ENCODE results near the gene NF1. TPM values are rescaled to one million over a fixed set of nuclear protein-coding genes. Genes with fewer than 3 reads are reported as not detected.
"Not testable (repeated sequence)": the region's sequence is repeated elsewhere in the genome, so short reads cannot be mapped to it uniquely, and the experiment has no call there.

Gene NF1
- polyA plus RNA-seq, 3 donors = 1.2 to 7.4 (median 2.1) TPM

DNA sequence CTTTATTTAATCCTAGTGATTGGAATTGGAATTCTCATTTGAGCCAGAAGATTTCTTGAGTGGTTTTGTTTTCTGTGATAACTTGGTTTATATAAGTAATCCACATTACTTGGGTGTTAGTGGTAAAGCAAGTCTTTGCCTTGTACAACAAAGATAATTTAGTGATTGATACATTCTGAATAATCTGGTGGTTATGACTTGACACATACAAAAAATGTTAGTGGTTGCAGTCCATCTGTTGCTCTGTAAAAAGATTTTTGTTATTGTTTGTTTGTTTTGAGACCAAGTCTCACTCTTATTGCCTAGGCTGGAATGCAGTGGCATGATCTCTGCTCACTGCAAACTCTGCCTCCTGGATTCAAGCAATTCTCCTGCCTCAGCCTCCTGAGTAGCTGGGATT is 189.1 kb downstream of the NF1 start:
- TF ChIP-seq, protein P1, sequence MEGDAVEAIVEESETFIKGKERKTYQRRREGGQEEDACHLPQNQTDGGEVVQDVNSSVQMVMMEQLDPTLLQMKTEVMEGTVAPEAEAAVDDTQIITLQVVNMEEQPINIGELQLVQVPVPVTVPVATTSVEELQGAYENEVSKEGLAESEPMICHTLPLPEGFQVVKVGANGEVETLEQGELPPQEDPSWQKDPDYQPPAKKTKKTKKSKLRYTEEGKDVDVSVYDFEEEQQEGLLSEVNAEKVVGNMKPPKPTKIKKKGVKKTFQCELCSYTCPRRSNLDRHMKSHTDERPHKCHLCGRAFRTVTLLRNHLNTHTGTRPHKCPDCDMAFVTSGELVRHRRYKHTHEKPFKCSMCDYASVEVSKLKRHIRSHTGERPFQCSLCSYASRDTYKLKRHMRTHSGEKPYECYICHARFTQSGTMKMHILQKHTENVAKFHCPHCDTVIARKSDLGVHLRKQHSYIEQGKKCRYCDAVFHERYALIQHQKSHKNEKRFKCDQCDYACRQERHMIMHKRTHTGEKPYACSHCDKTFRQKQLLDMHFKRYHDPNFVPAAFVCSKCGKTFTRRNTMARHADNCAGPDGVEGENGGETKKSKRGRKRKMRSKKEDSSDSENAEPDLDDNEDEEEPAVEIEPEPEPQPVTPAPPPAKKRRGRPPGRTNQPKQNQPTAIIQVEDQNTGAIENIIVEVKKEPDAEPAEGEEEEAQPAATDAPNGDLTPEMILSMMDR (IDR thresholded peaks at IDR 0.05) = no peak
- H3K27me3 ChIP-seq (ENCODE audit: control insufficient read depth in 2 of 2, insufficient read depth in 2 of 2, low read length in 2 of 2) = no peaks in the 10 kb centered on the region
- no peaks in the 10 kb centered on the region for H3K9me3 ChIP-seq (replicated peaks in 1 of 2; ENCODE audit: control insufficient read depth in 1 of 2, insufficient read depth in 1 of 2, low read length in 2 of 2)
- Mint-ChIP-seq H3K9me3 (peaks cover 0 to 2% (median 0%) of the 10 kb centered on the region in 7 donors), H3K27me3 (ENCODE audit: low read depth in 3 of 3) (no peaks in the 10 kb centered on the region), H3K36me3 (peaks cover 12 to 14% of the 10 kb centered on the region in 2 donors), H3K4me3 (no peak overlapping the region), H3K4me1 (no peaks in the 10 kb centered on the region), H3K27ac (no peak overlapping the region)
- no peaks in the 10 kb centered on the region for H3K79me2 ChIP-seq (ENCODE audit: insufficient read depth, low read length)
- no peaks in the 10 kb centered on the region for H4K20me1 ChIP-seq (ENCODE audit: insufficient read depth, low read length)
- intact Hi-C loops (cut with micrococcal nuclease) = no loop called here
- H3K4me3 ChIP-seq (replicated peaks in 1 of 3; ENCODE audit: low read depth in 2 of 3, low read length in 3 of 3) = no peak overlapping the region
- H3K9ac ChIP-seq (ENCODE audit: insufficient read depth, low read length, poor library complexity, severe bottlenecking) = no peak overlapping the region
- no peaks in the 10 kb centered on the region for H3K4me1 ChIP-seq (ENCODE audit: control insufficient read depth in 1 of 2, insufficient read depth in 2 of 2, low read length in 2 of 2)
- H3K4me2 ChIP-seq (replicated peaks; ENCODE audit: extremely low read depth, low read length, poor library complexity, severe bottlenecking) = no peak overlapping the region
- H3K27ac ChIP-seq (ENCODE audit: low read depth in 1 of 2, low read length in 2 of 2) = no peak overlapping the region
- no peaks in the 10 kb centered on the region for H3K36me3 ChIP-seq (replicated peaks in 1 of 2; ENCODE audit: control insufficient read depth in 1 of 2, insufficient read depth in 2 of 2, low read length in 2 of 2)
- no peak overlapping the region for H2AFZ ChIP-seq (ENCODE audit: insufficient read depth, low read depth, low read length, poor library complexity, severe bottlenecking)
- DNase-seq = no peak

DNA sequence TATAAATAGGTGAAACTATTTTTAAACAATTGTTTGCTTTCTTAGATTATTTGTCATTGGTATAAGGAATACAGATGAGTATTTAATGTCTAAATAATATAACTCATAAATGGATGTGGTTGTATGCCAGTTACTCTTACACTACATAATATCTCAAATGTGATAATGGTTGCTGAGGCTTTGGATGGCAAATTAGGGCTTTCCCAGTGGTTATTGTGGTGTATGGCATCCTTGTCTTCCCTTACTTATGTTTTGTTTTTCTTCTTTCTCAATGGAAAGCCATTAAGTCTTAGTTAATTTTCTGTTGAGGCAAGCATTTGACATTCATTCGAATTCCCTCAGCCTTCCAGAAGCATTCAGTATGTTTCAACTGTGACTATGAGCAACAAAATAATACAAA is 191.8 kb downstream of the NF1 start:
- Histone ChIP-seq H3K4me3 (replicated peaks in 1 of 3; ENCODE audit: low read depth in 2 of 3, low read length in 3 of 3) (no peak overlapping the region), H3K9ac (ENCODE audit: insufficient read depth, low read length, poor library complexity, severe bottlenecking) (no peak overlapping the region), H4K20me1 (ENCODE audit: insufficient read depth, low read length) (no peaks in the 10 kb centered on the region), H3K36me3 (replicated peaks in 1 of 2; ENCODE audit: control insufficient read depth in 1 of 2, insufficient read depth in 2 of 2, low read length in 2 of 2) (no peaks in the 10 kb centered on the region), H3K4me1 (ENCODE audit: control insufficient read depth in 1 of 2, insufficient read depth in 2 of 2, low read length in 2 of 2) (peaks cover 0 to 5% of the 10 kb centered on the region in 2 donors), H3K27ac (ENCODE audit: low read depth in 1 of 2, low read length in 2 of 2) (no peak overlapping the region), H3K79me2 (ENCODE audit: insufficient read depth, low read length) (no peaks in the 10 kb centered on the region), H2AFZ (ENCODE audit: insufficient read depth, low read depth, low read length, poor library complexity, severe bottlenecking) (no peak overlapping the region), H3K4me2 (replicated peaks; ENCODE audit: extremely low read depth, low read length, poor library complexity, severe bottlenecking) (no peak overlapping the region), H3K9me3 (replicated peaks in 1 of 2; ENCODE audit: control insufficient read depth in 1 of 2, insufficient read depth in 1 of 2, low read length in 2 of 2) (no peaks in the 10 kb centered on the region), H3K27me3 (ENCODE audit: control insufficient read depth in 2 of 2, insufficient read depth in 2 of 2, low read length in 2 of 2) (no peaks in the 10 kb centered on the region)
- DNase-seq = no peak
- H3K36me3 Mint-ChIP-seq = peaks cover 7 to 14% of the 10 kb centered on the region in 2 donors
- no CpG with 5 or more reads among the region's 1 CpG for whole genome bisulfite sequencing (ENCODE audit: insufficient coverage)
- H3K4me3 Mint-ChIP-seq = no peak overlapping the region
- no peak overlapping the region for H3K27ac Mint-ChIP-seq
- peaks cover 0 to 2% (median 0%) of the 10 kb centered on the region in 7 donors for H3K9me3 Mint-ChIP-seq
- intact Hi-C loops (cut with micrococcal nuclease) = no loop called here
- H3K4me1 Mint-ChIP-seq = peaks cover 8% of the 10 kb centered on the region
- TF ChIP-seq, protein P1 (IDR thresholded peaks at IDR 0.05) = no peak
- no peaks in the 10 kb centered on the region for H3K27me3 Mint-ChIP-seq (ENCODE audit: low read depth in 3 of 3)

DNA sequence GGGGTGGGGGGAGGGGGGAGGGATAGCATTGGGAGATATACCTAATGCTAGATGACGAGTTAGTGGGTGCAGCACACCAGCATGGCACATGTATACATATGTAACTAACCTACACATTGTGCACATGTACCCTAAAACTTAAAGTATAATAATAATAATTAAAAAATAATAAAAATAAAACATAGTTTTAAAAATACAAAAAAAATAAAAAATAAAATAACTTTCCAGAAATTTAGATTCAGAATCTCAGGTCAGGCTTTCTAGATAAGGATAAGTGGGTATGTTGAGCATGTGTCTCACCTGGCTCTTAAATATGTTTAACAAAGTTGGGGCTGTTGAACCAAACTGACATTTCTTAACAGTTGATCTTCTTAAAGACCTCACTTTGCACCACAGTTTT is 193.2 kb downstream of the NF1 start:
- H4K20me1 ChIP-seq (ENCODE audit: insufficient read depth, low read length); H3K79me2 ChIP-seq (ENCODE audit: insufficient read depth, low read length); H3K9ac ChIP-seq (ENCODE audit: insufficient read depth, low read length, poor library complexity, severe bottlenecking); H3K27me3 Mint-ChIP-seq (ENCODE audit: low read depth in 3 of 3); H3K4me3 ChIP-seq (replicated peaks in 1 of 3; ENCODE audit: low read depth in 2 of 3, low read length in 3 of 3); H3K27ac Mint-ChIP-seq; H3K36me3 ChIP-seq (replicated peaks in 1 of 2; ENCODE audit: control insufficient read depth in 1 of 2, insufficient read depth in 2 of 2, low read length in 2 of 2); H3K4me2 ChIP-seq (replicated peaks; ENCODE audit: extremely low read depth, low read length, poor library complexity, severe bottlenecking); H3K27ac ChIP-seq (ENCODE audit: low read depth in 1 of 2, low read length in 2 of 2); H3K9me3 ChIP-seq (replicated peaks in 1 of 2; ENCODE audit: control insufficient read depth in 1 of 2, insufficient read depth in 1 of 2, low read length in 2 of 2); H2AFZ ChIP-seq (ENCODE audit: insufficient read depth, low read depth, low read length, poor library complexity, severe bottlenecking); H3K4me3 Mint-ChIP-seq; H3K36me3 Mint-ChIP-seq; H3K4me1 Mint-ChIP-seq; H3K27me3 ChIP-seq (ENCODE audit: control insufficient read depth in 2 of 2, insufficient read depth in 2 of 2, low read length in 2 of 2); intact Hi-C loops (cut with micrococcal nuclease); DNase-seq; H3K9me3 Mint-ChIP-seq; H3K4me1 ChIP-seq (ENCODE audit: control insufficient read depth in 1 of 2, insufficient read depth in 2 of 2, low read length in 2 of 2): not testable (repeated sequence)
- WGBS (ENCODE audit: insufficient coverage) = no CpG with 5 or more reads among the region's 1 CpG
